MM.1S (cell line): ENCODE results near the gene MAD1L1.

Experiments
- DNase-seq: peaks from one replicate; pipeline ENCODE4 v3.0.0-alpha.2; 2015
- H2AFZ ChIP-seq: fragments of 300-600 bp; sonication (generic); 2 replicates; pipeline ENCODE4 v1.6.0; 2016; ENCODE audit warnings: antibody characterized with exemption, low read length
- H3F3A ChIP-seq: fragments of 300-600 bp; sonication (generic); 2 replicates; pipeline ENCODE4 v1.6.1; 2016; ENCODE audit warnings: mild to moderate bottlenecking, antibody characterized with exemption, low read length, moderate library complexity, mixed read lengths; ENCODE audit not compliant: insufficient read depth
- H3K27ac ChIP-seq: fragments of 300-600 bp; sonication (generic); 2 replicates; pipeline ENCODE4 v1.5.1; 2016; ENCODE audit warnings: mild to moderate bottlenecking, low read length
- H3K27me3 ChIP-seq: fragments of 300-600 bp; sonication (generic); replicated peaks from 2 replicates; pipeline ENCODE4 v1.6.0; 2016; ENCODE audit warnings: low read length; ENCODE audit not compliant: insufficient read depth
- H3K36me3 ChIP-seq: fragments of 300-600 bp; sonication (generic); replicated peaks from 2 replicates; pipeline ENCODE4 v1.6.1; 2016; ENCODE audit warnings: mild to moderate bottlenecking, low read length, mixed read lengths; ENCODE audit not compliant: insufficient read depth
- H3K4me1 ChIP-seq: fragments of 300-600 bp; sonication (generic); 2 replicates; pipeline ENCODE4 v1.6.1; 2016; ENCODE audit warnings: low read length, mixed read lengths
- H3K4me2 ChIP-seq: fragments of 300-600 bp; sonication (generic); 2 replicates; pipeline ENCODE4 v1.6.0; 2016; ENCODE audit warnings: low read depth, low read length
- H3K4me3 ChIP-seq: fragments of 300-600 bp; sonication (generic); 2 replicates; pipeline ENCODE4 v1.5.1; 2016; ENCODE audit warnings: low read length, mixed read lengths
- H3K79me2 ChIP-seq: fragments of 300-600 bp; sonication (generic); 2 replicates; pipeline ENCODE4 v1.6.1; 2016; ENCODE audit warnings: mixed run types, low read length, mixed read lengths
- H3K9ac ChIP-seq: fragments of 300-600 bp; sonication (generic); 2 replicates; pipeline ENCODE4 v1.6.1; 2016; ENCODE audit warnings: low read length, mixed read lengths
- H3K9me2 ChIP-seq: fragments of 300-600 bp; sonication (generic); replicated peaks from 2 replicates; pipeline ENCODE4 v1.6.1; 2016; ENCODE audit warnings: mild to moderate bottlenecking, low read length, mixed read lengths; ENCODE audit not compliant: insufficient read depth
- H3K9me3 ChIP-seq: fragments of 300-600 bp; sonication (generic); replicated peaks from 2 replicates; pipeline ENCODE4 v1.6.1; 2016; ENCODE audit warnings: mild to moderate bottlenecking, low read length, mixed read lengths; ENCODE audit not compliant: insufficient read depth
- H4K20me1 ChIP-seq: fragments of 300-600 bp; sonication (generic); 2 replicates; pipeline ENCODE4 v1.6.1; 2016; ENCODE audit warnings: mild to moderate bottlenecking, low read length, moderate library complexity, mixed read lengths; ENCODE audit not compliant: insufficient read depth
- EZH2 ChIP-seq: fragments of 300-600 bp; sonication (generic); optimal IDR thresholded peaks from 2 replicates; pipeline ENCODE3; 2017; ENCODE audit warnings: low read depth, mild to moderate bottlenecking, antibody characterized with exemption, low read length, mixed read lengths
- EZH2phosphoT487 ChIP-seq: fragments of 300-600 bp; sonication (generic); IDR thresholded peaks from 2 replicates; pipeline ENCODE4 v1.6.1; 2018; ENCODE audit warnings: antibody characterized with exemption, low read length
- TF ChIP-seq, protein P1 (sequence below): fragments of 300-600 bp; sonication (generic); IDR thresholded peaks from 2 replicates; pipeline ENCODE4 v1.5.1; 2016; ENCODE audit warnings: antibody characterized with exemption, low read length, mixed read lengths

The MAD1L1 gene

DNA sequence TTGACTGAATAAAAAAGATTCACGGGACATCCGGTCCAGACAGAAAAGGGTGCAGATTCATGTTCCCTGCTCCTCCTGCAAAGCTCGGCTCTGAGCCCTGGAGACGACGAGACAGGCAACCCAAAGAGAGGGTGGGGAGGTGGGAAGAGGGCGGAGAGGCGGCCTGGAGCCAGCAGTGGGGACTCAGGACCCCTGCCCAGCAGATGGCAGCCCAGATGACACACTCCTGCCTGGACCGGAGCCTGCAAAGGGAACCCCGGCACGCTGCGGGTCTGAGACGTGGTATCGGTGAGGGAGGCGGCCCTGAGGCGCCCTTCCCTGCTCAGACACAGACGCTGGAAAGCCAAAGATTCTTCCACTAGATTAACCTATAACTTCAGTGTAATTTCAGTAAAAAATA, 311.9 kb downstream of the MAD1L1 start:
- Histone ChIP-seq H2AFZ (no peak overlapping the region), H4K20me1 (no peaks in the 10 kb centered on the region), H3K4me1 (no peaks in the 10 kb centered on the region), H3K27me3 (no peaks in the 10 kb centered on the region), H3K4me3 (no peak overlapping the region), H3K9ac (no peak overlapping the region), H3K27ac (no peak overlapping the region), H3K36me3 (no peaks in the 10 kb centered on the region), H3K9me3 (no peaks in the 10 kb centered on the region), H3K79me2 (no peaks in the 10 kb centered on the region), H3K9me2 (no peaks in the 10 kb centered on the region), H3K4me2 (no peak overlapping the region), H3F3A (no peaks in the 10 kb centered on the region)
- TF ChIP-seq, protein P1, sequence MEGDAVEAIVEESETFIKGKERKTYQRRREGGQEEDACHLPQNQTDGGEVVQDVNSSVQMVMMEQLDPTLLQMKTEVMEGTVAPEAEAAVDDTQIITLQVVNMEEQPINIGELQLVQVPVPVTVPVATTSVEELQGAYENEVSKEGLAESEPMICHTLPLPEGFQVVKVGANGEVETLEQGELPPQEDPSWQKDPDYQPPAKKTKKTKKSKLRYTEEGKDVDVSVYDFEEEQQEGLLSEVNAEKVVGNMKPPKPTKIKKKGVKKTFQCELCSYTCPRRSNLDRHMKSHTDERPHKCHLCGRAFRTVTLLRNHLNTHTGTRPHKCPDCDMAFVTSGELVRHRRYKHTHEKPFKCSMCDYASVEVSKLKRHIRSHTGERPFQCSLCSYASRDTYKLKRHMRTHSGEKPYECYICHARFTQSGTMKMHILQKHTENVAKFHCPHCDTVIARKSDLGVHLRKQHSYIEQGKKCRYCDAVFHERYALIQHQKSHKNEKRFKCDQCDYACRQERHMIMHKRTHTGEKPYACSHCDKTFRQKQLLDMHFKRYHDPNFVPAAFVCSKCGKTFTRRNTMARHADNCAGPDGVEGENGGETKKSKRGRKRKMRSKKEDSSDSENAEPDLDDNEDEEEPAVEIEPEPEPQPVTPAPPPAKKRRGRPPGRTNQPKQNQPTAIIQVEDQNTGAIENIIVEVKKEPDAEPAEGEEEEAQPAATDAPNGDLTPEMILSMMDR, result no peak
- TF ChIP-seq EZH2phosphoT487 (no peak), EZH2 (no peak)
- no peak for DNase-seq

- no peak overlapping the region for H3K27ac ChIP-seq
- H2AFZ ChIP-seq, result no peak overlapping the region
- TF ChIP-seq EZH2phosphoT487 (no peak), EZH2 (no peak)
- TF ChIP-seq, protein P1, result no peak
- no peak overlapping the region for H3K4me3 ChIP-seq
- no peaks in the 10 kb centered on the region for H3F3A ChIP-seq
- DNase-seq, result no peak
- H3K4me2 ChIP-seq, result no peak overlapping the region
- H3K36me3 ChIP-seq, result no peaks in the 10 kb centered on the region
- no peaks in the 10 kb centered on the region for H4K20me1 ChIP-seq
- H3K27me3 ChIP-seq, result no peaks in the 10 kb centered on the region
- no peaks in the 10 kb centered on the region for H3K9me2 ChIP-seq
- no peaks in the 10 kb centered on the region for H3K9me3 ChIP-seq
- H3K4me1 ChIP-seq, result no peaks in the 10 kb centered on the region
- H3K9ac ChIP-seq, result no peak overlapping the region
- no peaks in the 10 kb centered on the region for H3K79me2 ChIP-seq
Measured at GRCh38 chr7:1920266-1920681, 312.5 kb downstream of the MAD1L1 start.

GRCh38 chr7:1919539-1920265, 313.0 kb downstream of the MAD1L1 start:
- H3K9me2 ChIP-seq, result no peaks in the 10 kb centered on the region
- H4K20me1 ChIP-seq, result no peaks in the 10 kb centered on the region
- H3K9me3 ChIP-seq, result no peaks in the 10 kb centered on the region
- no peak for DNase-seq
- no peaks in the 10 kb centered on the region for H3K4me1 ChIP-seq
- no peak overlapping the region for H3K9ac ChIP-seq
- H3K79me2 ChIP-seq, result no peaks in the 10 kb centered on the region
- no peak overlapping the region for H2AFZ ChIP-seq
- no peaks in the 10 kb centered on the region for H3K36me3 ChIP-seq
- H3K27ac ChIP-seq, result no peak overlapping the region
- no peaks in the 10 kb centered on the region for H3F3A ChIP-seq
- no peak overlapping the region for H3K4me2 ChIP-seq
- TF ChIP-seq EZH2 (no peak), EZH2phosphoT487 (no peak)
- TF ChIP-seq, protein P1, result no peak
- H3K4me3 ChIP-seq, result no peak overlapping the region
- H3K27me3 ChIP-seq, result no peaks in the 10 kb centered on the region
